AG04449 (cell line): ENCODE measurements around the gene ASXL3.

Experiments used
- CTCF ChIA-PET: fragments of 350-600 bp; formaldehyde crosslinking; extraction: SDS; loops from one replicate; lab custom pipeline; 2021; ENCODE audit warnings: antibody characterized with exemption; lab: Yijun Ruan, JAX
- POLR2A ChIA-PET: fragments of 400-600, 350-600 bp; formaldehyde crosslinking; extraction: SDS; loops from one replicate; lab custom pipeline; 2020; ENCODE audit warnings: antibody characterized with exemption, inconsistent platforms; lab: Yijun Ruan, JAX
- DNase-seq: peaks from one replicate; pipeline ENCODE4 v3.0.0-alpha.2; 2010; ENCODE audit warnings: low read depth, low spot score
- H3K4me3 ChIP-seq: 2 replicates; pipeline ENCODE4 v1.5.1; 2011; ENCODE audit warnings: low read depth, mild to moderate bottlenecking, control low read depth, low read length
- TF ChIP-seq, protein P1 (sequence below): IDR thresholded peaks from one replicate; pipeline ENCODE4 v1.5.1; 2011; ENCODE audit warnings: mild to moderate bottlenecking, moderate library complexity, low read length, control low read depth, inconsistent platforms; ENCODE audit not compliant: insufficient read depth; ENCODE audit errors: missing control alignments

The ASXL3 gene

DNA sequence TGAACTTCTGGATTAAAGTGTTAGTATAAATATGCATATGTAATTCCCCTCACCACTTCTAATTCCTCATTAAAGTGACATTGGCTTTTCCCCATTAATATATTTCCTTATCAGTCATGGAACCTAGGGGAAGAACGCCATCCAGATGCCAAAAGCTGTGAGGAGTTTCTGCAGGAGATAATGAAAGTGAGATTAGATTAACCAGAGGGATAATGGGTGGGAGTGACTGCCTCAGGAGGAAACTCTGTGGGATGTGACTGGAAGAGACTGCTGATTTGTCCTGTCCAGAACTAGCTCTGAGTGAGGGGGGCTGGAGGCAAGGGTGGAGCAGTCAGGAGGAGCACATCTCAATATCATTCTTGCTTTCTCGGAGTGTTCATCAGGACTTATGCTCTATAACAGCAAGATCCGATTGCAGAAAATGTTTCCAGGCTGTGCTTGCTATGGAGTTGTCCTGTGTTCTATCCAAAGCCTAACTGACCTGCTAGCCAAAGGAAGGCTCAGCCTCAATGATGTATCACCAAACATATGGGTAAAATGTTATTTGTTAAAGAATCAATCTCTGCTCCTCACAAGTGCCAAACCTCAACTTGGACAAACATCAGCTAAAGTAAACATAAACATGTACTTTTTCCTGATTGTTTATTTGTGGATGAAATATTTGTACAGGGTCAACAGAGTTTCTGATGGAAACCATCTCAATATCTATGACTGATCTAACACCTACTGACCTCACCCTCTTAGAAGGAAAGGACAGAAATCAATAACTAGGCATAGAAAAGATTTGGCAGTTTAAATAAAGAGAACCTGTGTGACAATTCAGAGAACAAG lies 118.5 kb downstream of the ASXL3 start:
- ChIA-PET POLR2A (no interaction called here), CTCF (no interaction called here)
- DNase-seq: no peak
- TF ChIP-seq, protein P1, sequence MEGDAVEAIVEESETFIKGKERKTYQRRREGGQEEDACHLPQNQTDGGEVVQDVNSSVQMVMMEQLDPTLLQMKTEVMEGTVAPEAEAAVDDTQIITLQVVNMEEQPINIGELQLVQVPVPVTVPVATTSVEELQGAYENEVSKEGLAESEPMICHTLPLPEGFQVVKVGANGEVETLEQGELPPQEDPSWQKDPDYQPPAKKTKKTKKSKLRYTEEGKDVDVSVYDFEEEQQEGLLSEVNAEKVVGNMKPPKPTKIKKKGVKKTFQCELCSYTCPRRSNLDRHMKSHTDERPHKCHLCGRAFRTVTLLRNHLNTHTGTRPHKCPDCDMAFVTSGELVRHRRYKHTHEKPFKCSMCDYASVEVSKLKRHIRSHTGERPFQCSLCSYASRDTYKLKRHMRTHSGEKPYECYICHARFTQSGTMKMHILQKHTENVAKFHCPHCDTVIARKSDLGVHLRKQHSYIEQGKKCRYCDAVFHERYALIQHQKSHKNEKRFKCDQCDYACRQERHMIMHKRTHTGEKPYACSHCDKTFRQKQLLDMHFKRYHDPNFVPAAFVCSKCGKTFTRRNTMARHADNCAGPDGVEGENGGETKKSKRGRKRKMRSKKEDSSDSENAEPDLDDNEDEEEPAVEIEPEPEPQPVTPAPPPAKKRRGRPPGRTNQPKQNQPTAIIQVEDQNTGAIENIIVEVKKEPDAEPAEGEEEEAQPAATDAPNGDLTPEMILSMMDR: no peak
- H3K4me3 ChIP-seq: no peak overlapping the region

DNA sequence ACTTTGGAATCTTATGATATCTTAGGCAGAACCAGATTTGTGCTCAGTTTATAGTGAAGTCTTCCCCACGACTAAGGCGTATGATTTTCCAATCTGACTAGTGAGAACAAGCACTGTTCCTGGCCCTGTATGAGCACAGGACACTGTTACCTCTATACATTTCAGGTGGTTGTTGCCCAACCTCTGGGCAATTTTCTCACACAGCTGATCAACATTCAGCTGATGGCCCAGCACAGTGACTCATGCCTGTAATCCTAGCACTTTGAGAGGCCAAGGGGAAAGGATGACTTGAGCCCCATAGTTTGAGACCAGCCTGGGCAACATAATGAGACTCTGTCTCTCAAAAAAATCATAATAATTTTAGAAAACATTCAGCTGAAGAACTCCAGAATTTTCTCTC lies 119.5 kb downstream of the ASXL3 start:
- ChIA-PET CTCF (no interaction called here), POLR2A (no interaction called here)
- no peak for DNase-seq
- TF ChIP-seq, protein P1: no peak
- H3K4me3 ChIP-seq: no peak overlapping the region

DNA sequence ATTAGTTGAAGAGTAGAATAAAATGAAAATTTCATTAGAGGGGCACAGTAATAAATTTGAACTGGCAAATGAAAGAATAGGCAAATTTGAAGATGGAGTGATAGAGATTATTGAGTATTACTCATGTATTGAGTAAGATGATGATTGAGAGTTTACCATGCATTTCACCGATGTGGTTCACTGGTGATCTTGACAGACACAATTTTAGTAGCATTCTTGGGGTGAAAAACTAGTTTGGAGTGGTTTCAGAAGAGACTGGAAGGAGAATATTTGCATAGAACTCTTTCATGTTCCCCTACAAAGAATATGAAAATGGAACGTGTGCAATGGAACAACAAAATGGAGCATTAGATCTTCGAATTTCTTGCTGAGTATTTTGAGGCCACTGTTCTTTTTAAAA lies 121.4 kb downstream of the ASXL3 start:
- no peak overlapping the region for H3K4me3 ChIP-seq
- no peak for DNase-seq
- CTCF ChIA-PET: no interaction called here
- POLR2A ChIA-PET: no interaction called here
- TF ChIP-seq, protein P1: no peak

DNA sequence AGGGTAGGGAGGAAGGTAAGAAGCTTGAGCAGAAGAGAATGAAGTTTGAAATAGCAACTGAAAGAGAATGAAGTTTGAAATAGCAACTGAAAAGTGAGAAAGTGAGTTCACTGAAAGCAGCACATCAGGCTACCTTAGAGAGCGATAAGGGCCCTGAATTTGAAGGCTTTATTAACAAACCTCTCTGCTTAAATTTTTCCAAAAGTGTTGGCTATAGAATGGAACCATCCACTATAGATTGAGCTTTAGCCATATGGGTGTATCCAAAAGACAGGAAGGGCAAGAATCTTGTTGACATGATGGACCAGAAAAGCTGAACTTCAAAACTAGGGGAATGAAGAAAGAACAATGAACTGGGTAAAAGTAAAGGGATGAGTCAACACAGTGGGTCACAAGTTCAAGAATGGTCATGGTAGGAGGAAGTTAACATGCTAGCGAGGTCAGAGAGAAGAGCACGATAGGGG lies 122.5 kb downstream of the ASXL3 start:
- TF ChIP-seq, protein P1: no peak
- no peak for DNase-seq
- ChIA-PET POLR2A (no interaction called here), CTCF (no interaction called here)
- no peak overlapping the region for H3K4me3 ChIP-seq

DNA sequence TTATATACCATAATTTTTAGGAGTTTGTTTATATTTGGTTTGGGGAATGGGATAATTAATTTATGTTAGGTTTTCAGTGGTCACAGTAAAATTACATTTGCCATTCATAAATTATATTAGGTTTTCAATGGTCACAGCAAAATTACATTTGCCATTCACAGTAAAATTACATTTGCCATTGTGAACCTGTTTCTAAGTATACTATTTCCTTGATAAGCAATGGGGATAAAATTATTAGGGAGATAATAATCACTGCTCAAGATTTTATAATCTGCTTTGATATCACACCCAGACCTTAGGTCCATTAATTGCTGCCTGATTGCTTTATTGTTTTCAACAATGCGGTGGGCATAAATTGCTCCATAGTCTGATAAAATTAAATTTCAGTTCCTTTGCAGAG lies 124.6 kb downstream of the ASXL3 start:
- H3K4me3 ChIP-seq: no peak overlapping the region
- ChIA-PET CTCF (no interaction called here), POLR2A (no interaction called here)
- TF ChIP-seq, protein P1: no peak
- no peak for DNase-seq

DNA sequence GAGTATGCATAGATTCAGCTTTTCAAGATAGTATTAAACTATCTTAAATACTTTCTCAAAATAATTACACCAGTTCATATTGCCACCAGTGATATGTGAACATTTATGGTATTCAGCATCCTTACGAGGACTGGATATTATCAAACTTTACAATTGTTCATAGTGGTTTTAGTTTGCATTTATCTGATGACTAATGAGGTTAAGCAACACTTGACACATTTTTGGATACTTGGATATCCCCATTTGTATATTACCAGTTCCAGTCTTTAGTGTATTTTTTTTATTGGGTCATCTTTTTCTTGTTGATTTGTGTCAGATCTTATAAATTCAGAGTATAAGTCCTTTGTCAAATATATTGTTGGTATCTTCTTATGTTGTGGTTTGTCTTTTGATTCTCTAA lies 128.4 kb downstream of the ASXL3 start:
- DNase-seq: no peak
- ChIA-PET POLR2A (no interaction called here), CTCF (no interaction called here)
- H3K4me3 ChIP-seq: no peak overlapping the region
- TF ChIP-seq, protein P1: no peak
